Stimulated activated CD4-positive, alpha-beta T cell treated with anti-CD3 and anti-CD28 coated beads, Interleukin-1b, Interleukin-23, amount 100 ng/mL, for 24 hours (primary cell): ENCODE data around the gene RUFY4.

ENCODE experiments used
- DNase-seq, 4 experiments: peaks; one replicate each; pipeline ENCODE4 v3.0.0-alpha.2; 2020; ENCODE audit warnings: low read depth in 4 of 4, low spot score in 1 of 4

Gene RUFY4, protein sequence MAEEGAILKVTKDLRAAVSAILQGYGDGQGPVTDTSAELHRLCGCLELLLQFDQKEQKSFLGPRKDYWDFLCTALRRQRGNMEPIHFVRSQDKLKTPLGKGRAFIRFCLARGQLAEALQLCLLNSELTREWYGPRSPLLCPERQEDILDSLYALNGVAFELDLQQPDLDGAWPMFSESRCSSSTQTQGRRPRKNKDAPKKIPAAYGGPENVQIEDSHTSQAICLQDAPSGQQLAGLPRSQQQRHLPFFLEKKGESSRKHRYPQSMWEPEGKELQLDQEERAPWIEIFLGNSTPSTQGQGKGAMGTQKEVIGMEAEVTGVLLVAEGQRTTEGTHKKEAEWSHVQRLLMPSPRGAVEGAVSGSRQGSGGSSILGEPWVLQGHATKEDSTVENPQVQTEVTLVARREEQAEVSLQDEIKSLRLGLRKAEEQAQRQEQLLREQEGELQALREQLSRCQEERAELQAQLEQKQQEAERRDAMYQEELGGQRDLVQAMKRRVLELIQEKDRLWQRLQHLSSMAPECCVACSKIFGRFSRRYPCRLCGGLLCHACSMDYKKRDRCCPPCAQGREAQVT

DNA sequence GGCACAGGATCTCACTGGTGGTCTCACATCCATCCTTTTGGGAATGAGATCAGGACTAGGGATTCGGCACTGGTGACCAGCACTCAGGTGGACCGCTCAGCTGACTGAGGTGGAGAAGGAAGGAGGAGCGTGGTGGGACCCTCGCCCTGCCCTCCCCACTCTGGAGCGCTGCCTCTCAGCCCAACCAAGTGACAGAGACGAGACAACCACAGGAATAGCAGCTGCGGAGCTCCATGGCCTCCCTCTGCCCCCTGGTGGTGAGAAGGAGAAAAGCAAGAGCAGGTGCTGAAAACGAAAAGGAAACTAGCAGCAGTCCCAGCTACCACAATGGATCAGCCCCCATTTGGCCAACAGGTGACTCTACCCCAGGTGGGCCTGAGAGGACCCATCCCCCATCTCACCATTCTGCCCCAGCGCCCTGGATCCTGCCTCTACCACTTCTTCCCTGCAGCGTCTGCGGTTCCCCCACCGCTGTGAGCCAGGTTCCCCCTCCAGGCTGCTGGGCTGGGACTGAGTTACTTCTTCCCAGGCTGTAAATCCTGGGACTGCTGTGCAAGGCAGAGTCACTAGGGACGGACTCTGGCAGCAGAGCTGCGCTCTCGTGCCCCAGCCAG, at the start of gene RUFY4:
RUFY4 (plus strand) TSS at position 533 of the 614 bp plus-strand sequence. CDS start 1,353 bp downstream, outside the sequence.
- DNase-seq: peak; percentile 16 to 41 (median 30)

DNA sequence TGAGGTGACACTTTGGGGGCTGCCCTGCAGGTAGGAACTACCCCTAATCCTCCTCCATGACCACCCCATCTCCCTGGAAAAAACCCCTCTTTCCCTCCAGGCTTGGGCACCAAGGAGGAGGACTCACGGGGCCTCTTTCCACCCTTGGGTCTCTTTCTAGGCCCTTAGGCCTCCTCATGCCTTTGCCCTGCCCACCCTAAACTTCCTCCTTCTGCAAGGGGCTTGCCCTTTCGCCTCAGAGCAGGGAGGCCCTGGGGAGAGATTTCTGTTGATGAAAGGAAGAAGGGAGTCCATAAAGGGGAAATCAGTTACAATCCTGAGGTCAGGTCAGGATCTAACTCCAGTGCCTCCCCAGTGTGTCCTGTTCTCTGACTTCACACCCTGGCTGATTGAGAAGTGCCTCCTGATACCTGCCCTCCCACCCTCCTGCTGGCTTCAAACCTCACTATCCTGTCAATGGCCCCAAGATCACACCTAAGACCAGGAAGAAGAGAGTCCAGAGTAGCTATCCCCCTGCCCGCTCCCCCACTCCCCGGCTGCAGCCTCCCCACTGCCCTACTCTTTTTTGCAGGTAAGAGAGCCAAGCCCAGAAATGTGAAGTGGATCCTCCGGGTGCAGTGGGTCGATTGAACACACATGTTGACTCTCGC, 49.5 kb upstream of the RUFY4 start:
- no peak for DNase-seq

DNA sequence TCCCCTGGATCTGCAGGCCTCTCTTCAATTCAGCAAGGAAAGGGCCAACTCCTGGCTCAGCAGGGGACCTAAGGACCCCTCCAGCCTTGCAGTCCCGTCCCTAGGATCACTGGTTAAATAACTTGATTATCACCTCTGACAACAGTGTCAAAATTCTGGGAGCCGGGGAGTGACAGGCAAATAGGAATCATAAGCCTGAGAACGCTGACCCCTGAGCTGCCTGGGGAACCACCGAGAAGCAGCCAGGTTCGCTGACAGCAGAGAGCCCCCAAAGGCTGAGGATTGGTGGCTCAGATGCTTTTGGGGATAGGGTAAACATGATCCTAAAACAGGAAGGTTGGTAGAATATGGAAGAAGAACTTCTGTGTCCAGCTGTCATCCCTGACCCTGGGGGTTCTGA, 48.8 kb upstream of the RUFY4 start:
- DNase-seq: no peak

DNA sequence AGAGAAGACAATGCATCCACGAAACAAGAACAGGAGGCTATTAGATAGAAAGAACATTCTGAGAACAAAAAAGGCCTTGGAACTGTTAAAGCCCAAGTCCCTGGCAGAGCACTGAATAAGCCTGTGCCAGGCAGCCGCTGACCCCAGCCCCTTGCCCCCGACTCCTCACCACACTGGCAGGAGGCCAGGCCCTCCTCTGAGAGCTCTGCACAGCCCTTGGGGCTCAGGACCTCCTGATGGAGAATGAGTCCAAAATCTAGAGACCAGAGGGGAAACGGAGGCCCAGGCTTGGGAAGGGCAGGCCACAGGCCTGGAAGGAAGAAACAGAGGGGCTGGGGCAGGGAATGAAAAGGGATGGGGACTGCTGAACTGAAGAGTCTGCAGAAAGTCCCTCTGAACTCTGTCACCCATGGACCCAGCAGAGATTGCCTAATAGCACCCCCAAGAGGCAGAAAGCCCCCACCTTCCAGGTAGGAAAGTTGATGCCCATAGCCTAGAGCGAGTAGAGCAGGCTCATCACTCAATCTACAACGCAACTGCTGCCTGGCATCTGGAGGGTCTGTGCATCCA, 48.0 kb upstream of the RUFY4 start:
- no peak for DNase-seq

DNA sequence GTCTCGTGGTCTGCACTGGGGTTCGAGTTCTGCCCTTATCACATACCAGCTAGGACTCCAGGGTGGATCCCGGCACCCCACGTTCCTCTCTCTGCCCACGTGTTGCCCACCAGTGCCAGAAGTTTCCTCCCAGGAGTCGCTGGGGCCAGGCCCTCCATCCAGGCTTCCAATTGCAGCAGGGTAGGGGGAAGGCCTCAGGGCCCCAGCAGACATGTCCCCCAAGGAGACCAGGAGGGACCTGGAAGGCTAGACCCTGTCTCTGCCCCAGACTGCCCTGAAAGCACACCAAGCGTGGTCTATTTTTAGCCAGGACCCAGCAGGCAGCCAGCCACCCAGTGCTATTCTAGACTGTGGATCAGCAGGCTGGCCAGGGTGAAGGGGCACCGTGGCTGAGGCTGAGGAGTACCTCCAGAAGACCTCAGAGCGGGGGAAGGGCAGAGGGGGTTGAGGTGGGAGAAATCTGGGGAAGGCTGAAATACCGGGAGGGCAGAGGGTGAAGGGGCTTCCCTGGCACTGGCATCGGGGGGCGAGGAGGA, 47.4 kb upstream of the RUFY4 start:
- no peak for DNase-seq

DNA sequence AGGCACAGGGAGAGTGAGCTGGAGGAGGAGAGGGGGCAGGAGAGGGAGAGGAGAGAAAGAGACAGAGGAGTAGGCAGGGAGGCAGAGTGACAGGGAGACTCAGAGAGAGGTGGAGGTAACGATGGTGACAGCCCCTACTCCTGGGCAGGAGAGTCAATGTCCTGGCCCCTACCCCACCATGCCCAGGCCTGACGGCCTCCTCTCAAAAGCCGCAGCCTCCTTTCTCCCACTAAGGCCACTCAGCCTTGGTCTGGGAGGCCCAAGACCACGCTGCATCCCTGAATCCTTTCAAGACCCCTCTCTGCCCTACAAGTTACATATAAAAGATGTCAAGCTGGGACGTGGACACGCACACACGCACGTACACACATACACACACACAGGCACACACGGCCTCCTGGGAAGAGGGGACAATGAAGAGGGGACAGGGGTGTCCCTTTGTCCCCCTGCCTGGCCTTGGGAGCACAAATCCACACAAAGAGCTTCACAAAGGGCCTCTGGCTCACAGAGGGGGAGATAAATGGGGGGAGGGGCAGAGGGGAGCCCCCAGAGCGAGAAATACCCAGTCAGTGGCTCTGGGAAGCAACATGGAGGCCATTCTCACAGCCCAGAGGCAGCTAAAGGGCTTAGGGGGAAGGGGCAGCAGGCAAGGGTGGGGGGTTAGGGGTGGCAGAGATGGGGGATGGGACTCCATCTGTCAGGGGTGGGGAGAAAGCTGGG, 46.8 kb upstream of the RUFY4 start:
- no peak for DNase-seq

DNA sequence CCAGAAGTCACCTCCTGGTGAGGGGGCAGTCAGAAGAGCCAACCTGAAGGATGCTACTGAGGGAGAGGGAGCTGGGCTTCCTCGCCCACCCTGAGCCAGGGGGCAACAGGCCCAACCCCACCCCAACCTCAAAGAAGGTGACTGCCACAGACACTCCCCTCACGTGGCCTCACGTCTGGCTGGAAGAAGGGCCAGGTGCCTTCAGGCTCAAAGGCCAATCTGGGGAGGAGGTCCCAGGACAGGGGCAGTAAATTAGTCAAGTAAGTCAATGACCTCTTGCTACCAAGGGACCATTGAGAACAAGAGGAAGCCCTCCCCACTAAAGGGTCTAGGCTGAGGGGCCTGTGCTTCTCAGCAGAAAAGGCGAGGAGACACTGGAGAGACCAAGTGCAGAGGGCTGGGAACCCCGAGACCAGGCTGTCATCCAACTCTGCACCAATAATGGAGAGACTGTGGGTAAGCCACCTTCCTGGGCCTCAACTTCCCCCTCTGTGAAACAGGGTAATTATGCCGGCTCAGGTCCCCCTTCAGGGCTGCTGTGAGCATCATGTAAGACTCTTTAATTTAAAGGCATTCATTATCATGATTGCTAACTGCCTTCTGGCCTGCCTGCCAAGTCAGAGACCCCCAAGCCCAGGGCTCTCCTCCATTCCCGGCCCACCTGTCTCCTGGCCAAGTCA, 46.1 kb upstream of the RUFY4 start:
- DNase-seq: no peak

DNA sequence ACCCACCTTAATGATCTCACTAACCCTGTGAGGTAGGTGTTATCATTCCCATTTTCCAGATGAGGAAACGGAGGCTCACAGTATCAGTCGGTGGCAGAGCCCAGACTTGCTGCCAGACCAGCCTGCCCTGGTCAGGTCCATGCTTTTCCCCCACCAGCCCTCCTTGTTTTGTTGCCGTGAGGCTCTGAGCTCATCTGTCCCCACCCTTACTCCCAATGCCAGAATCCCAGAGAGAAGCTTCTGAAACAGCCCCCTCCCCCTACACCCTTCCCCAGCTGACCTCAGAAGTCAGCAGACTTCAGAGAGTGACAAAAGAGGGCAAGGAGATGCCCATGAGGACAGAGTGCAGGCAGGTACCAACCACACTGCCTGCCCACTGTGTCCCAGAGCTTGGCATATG, 45.4 kb upstream of the RUFY4 start:
- DNase-seq: no peak

DNA sequence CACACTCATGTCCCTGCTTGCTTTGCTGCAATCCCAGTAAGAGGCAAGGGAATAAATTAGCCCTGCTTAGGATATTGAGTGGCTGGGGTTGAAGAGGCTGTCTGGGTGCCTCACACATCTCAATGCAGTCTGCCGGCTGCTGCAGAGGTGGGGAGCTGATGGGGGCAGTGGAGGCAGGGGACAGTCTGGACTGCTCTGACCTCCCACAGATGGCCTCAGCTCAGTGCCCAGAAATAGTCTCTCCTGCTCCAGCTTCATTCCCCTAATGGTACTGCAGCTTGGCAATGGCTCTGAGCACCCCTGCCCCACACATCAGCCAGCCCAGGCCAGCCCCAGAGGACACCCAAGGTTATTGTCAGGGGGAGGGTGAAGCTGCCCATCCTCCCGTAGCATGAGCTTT, 44.7 kb upstream of the RUFY4 start:
- DNase-seq: no peak

DNA sequence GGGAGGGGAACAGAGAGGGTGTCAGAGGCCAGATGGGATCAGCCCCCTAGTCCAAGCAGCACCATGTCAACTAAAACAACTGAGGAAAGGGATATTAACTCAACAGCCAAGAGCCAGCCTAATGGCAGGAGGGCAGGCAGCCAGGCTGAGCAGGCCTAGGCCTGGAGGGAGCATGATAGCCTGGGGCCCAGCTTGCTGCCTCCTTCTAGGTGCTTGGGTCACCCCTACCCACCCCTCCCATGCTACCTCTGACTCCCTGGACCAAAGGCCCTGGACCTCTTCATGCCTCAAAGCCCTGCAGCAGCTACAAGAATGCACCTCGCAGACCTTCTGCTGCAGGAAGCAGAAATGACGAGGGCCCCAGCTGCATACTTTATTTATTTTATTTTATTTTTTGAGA, 44.2 kb upstream of the RUFY4 start:
- DNase-seq: no peak

DNA sequence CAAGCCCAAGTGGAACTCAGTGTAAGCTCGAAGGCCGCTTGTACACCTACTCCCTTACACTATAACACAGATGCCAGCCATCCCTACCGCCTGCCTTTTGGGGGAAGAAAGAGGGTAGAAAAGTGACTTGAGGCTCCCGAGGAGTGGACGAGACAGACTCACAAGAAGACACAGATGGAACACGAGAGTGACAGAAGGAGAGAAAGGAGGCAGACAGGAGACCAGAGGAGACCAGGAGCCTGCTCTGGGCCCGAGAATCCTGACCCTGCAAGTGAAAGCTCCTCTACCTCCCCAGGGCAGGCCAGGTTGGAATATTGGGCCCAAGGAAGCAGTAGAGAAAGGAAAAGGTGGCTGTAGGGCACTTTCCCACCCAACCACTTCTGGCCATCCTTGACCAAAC, 42.8 kb upstream of the RUFY4 start:
- no peak for DNase-seq

DNA sequence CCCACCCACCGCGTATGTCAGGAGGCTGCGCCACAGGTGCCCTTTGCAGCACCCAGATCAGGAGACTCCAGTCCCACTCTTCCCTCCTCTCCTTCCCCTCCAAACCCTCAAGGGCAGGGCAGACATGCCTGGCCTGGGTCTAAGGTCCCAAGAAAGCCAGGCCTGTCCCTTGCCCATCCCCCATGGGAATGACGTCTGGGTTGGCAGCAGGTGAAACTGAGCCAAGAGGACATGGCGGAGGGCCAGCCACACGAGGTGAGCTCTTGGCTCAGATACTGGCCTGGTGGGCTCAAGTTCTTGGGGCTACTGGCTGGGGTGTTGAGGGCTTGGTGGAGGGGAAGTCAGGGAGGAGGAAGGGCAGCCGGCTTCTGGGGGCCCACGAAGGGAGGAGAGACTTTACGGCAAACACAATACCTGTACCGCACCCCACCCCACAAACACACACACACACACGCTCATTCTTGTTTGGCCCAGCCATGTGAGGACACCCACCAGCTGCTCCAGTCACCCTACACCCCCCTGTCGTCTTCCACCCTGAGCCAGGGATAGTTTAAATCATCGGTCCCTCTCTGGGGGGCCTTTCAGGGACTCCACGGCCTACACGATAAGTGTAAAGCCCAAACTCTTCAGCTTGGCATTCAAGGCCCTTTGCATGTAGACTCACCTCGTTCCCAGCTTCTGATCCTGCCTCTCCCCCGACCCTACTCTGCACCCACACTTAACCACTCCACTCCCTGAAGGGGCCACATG, 42.2 kb upstream of the RUFY4 start:
- no peak for DNase-seq

DNA sequence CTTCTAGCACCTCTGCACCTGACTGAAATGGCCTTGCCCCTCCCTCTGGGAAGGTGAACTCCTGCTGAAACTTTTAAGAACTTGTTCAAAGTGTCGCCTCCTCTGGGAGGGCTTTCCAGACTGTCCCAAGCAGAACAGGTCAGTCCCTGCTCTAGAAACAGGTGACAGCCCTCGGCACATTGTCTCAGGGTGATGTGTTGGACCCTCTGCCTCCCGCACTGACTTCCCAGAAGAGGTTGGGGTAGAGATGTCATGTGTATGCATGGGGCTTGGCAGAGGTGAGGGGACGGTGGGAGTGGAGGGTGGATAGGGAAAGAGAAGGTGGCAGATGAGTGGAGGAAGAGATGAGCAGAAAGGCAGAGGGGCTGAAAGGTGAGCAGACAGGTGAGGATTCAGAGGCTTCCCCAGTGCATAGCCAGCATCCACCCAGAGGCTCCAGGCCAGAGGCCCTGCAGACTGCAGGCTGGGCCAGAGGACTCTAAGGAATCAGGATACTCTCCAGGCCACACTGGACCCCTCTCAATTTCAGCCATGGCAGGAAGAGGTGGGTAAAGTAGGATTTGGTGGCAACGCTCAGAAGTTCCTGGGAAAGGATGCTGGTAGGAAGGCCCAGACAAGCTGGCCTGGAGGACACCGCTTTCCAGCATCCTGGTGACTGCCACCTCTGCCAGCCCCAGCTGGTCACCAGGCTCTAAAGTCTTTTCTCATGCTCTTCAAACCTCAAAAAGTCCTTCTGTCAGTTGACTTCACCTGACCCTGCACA, 41.4 kb upstream of the RUFY4 start:
- no peak for DNase-seq

DNA sequence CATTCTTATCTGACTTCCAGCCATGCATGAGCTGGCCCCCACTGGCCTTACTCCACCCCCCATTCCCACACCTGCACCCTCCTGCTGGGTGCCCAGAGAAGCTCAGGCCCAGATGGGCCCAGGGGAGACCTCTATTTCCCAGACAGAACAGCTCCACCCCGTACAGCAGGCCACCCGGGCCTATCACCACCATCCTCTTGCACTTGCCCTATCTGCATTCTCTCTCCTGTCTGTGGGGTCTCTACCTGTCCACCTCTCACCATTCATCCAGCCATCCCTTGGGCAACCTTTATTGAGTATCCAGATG, 40.9 kb upstream of the RUFY4 start:
- no peak for DNase-seq

DNA sequence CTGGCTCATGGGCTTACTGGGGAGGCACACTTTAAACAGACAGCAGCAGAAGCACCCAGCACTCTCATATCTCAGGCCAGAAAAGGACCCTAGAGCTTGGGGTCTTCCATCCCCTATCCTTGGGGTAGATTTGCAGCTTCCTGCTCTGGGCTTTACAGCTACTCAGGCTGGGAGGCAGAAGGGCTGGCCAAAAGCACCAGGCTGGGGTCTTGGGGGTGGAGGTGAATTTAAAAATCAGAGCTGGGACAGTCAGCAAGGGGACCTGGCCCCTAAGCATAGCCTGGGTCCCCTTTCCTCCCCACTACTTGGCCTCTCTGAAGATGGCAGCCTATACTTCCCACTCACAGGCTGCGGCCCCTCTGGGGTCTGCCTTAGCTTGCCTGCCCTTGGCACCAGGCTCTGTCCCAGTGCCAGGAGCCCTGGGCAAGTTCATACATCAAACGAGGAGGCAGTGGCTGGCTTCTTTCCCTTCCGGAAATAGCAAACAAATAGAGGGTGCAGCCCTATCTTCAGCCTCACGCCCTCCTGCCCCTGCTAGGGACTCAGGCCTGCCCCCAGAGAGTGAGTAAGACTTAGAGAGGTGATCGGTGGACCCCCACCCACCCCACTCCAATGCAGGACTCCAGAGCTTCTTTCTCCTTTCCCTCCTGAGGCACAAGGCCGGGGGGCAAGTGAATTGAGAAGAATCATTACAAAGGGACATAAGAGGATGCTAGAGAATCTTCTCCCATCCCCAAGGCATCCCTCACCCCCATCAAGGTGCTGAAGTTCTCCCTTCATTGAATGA, 40.3 kb upstream of the RUFY4 start:
- DNase-seq: no peak

DNA sequence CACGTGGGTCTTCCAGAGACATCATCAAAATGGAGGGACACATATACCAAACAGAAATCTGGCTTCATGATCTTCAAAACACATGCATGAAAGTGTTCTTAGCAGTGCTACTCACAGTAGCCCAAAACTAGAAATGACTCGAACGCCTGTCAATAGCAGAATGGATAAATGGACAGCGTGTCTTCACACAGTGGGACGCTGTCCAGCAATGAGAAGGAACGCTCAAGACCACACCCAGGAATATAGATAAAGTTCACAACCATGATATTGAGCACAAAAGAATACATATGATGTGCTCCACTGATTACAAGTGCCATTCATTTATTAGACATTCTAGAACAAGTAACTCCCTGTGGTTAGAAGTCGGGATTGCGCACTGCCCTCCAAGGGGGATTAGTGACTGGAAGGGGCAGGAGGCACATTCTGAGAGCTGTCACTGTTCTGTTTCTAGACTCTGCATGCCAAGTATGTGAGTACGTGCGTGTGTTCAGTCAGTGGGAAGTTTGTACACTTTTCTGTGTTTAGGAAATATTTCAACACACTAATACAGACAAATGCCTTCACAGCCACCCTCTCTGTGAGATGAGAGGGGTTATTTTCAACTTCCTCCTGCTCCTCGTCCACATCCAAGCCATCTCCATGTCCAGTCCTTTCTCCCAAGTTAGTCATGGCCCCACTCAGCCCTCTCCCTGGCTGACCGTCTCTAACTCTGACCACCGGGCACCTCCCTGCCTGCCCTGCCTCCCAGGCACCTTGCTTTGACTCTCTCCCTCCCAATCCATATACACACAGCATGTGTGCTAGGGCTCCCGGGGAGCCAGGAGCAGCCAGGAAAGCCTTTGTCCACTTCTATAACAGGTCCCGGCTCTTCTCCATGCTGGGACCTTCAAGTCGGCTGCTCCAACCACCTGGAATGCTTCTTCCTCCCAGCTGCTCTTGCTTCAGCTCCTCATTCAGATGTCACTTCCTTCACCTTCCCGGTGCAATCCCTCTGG, 39.4 kb upstream of the RUFY4 start:
- DNase-seq: no peak
